ENCODE measurements around the gene EFNA2.
"Not testable (repeated sequence)": the region's sequence is repeated elsewhere in the genome, so short reads cannot be mapped to it uniquely, and the experiment has no call there.

EFNA2 gene

GRCh38 chr19:1315470-1316166 is 29.9 kb downstream of the EFNA2 start:
- CTCF ChIA-PET: interaction anchor here (0.6 to 1.0 kb wide), 2 partner anchors 9 to 67 kb away, joined by 4 to 9 read pairs; no protein-coding TSS in a partner anchor
- TF ChIP-seq SP1 (IDR thresholded peaks at IDR 0.05) (no peak), FOXM1 (IDR thresholded peaks at IDR 0.05; ENCODE audit: borderline replicate concordance) (peak; percentile 39; the same call in 1 of the 2 replicates)
- DNase-seq (ENCODE audit: extremely low spot score): peak; percentile 72
- POLR2A ChIA-PET: interaction anchor here (0.6 to 1.6 kb wide), 2 partner anchors 39 to 47 kb away, joined by 4 to 5 read pairs; a partner anchor contains a TSS

GRCh38 chr19:1316466-1316865 is 30.8 kb downstream of the EFNA2 start:
- no peak for DNase-seq (ENCODE audit: extremely low spot score)
- ChIA-PET CTCF (interaction anchor here (1.0 kb wide), 1 partner anchor 66 kb away, joined by 9 read pairs; no protein-coding TSS in a partner anchor), POLR2A (interaction anchor here (1.6 kb wide), 1 partner anchor 38 kb away, joined by 5 read pairs; a partner anchor contains a TSS)
- TF ChIP-seq NFRKB (IDR thresholded peaks at IDR 0.05) (no peak), SUZ12 (IDR thresholded peaks at IDR 0.05) (no peak), ELF4 (IDR thresholded peaks at IDR 0.05) (no peak), ZNF384 (IDR thresholded peaks at IDR 0.05) (no peak), TARDBP (IDR thresholded peaks at IDR 0.05) (no peak), FOXA1 (IDR thresholded peaks at IDR 0.05) (no peak), BHLHE40 (IDR thresholded peaks at IDR 0.05; ENCODE audit: borderline replicate concordance) (no peak), FOXM1 (IDR thresholded peaks at IDR 0.05; ENCODE audit: borderline replicate concordance) (no peak), CTBP1 (IDR thresholded peaks at IDR 0.05; ENCODE audit: borderline replicate concordance) (no peak), L3MBTL2 (conservative IDR thresholded peaks at IDR 0.05) (no peak), FOXK2 (IDR thresholded peaks at IDR 0.05) (no peak), SP1 (IDR thresholded peaks at IDR 0.05) (no peak), HDGF (IDR thresholded peaks at IDR 0.05; ENCODE audit: borderline replicate concordance) (no peak), ARNT (IDR thresholded peaks at IDR 0.05) (no peak), PKNOX1 (IDR thresholded peaks at IDR 0.05) (no peak), LEF1 (IDR thresholded peaks at IDR 0.05; ENCODE audit: borderline replicate concordance) (no peak)

GRCh38 chr19:1317274-1318003 is 31.8 kb downstream of the EFNA2 start:
- CTCF ChIA-PET: no interaction called here
- POLR2A ChIA-PET: interaction anchor here (0.6 to 2.0 kb wide), 3 partner anchors 14 to 48 kb away, joined by 3 to 5 read pairs (median 4); partner anchors contain the start of gene CIRBP
- TF ChIP-seq SUZ12 (IDR thresholded peaks at IDR 0.05) (no peak), FOXK2 (IDR thresholded peaks at IDR 0.05) (no peak), L3MBTL2 (conservative IDR thresholded peaks at IDR 0.05) (no peak), CTBP1 (IDR thresholded peaks at IDR 0.05; ENCODE audit: borderline replicate concordance) (no peak), ARNT (IDR thresholded peaks at IDR 0.05) (no peak), SP1 (IDR thresholded peaks at IDR 0.05) (no peak), BHLHE40 (IDR thresholded peaks at IDR 0.05; ENCODE audit: borderline replicate concordance) (no peak)
- DNase-seq (ENCODE audit: extremely low spot score): no peak

GRCh38 chr19:1318678-1319471 is 33.2 kb downstream of the EFNA2 start:
- TF ChIP-seq PKNOX1 (IDR thresholded peaks at IDR 0.05) (no peak), ZNF384 (IDR thresholded peaks at IDR 0.05) (peak; percentile 88)
- ChIA-PET POLR2A (interaction anchor here (2.0 kb wide), 1 partner anchor 50 kb away, joined by 4 read pairs; the partner anchor contains the start of gene CIRBP), CTCF (no interaction called here)
- no peak for DNase-seq (ENCODE audit: extremely low spot score)

- DNase-seq (ENCODE audit: extremely low spot score); CTCF ChIA-PET; POLR2A ChIA-PET: not testable (repeated sequence)
Observed at GRCh38 chr19:1320282-1320650, 34.6 kb downstream of the EFNA2 start.

GRCh38 chr19:1321539-1321938 is 35.9 kb downstream of the EFNA2 start:
- ChIA-PET CTCF (no interaction called here), POLR2A (no interaction called here)
- TF ChIP-seq FOXA1 (IDR thresholded peaks at IDR 0.05): no peak
- no peak for TF ChIP-seq FOXM1 (IDR thresholded peaks at IDR 0.05; ENCODE audit: borderline replicate concordance)
- no peak for TF ChIP-seq BHLHE40 (IDR thresholded peaks at IDR 0.05; ENCODE audit: borderline replicate concordance)
- TF ChIP-seq TARDBP (IDR thresholded peaks at IDR 0.05): no peak
- TF ChIP-seq PKNOX1 (IDR thresholded peaks at IDR 0.05): no peak
- no peak for TF ChIP-seq ARNT (IDR thresholded peaks at IDR 0.05)
- TF ChIP-seq HDGF (IDR thresholded peaks at IDR 0.05; ENCODE audit: borderline replicate concordance): no peak
- DNase-seq (ENCODE audit: extremely low spot score): no peak

All from HEK293T (cell line).